SK-N-SH treated with all-trans-retinoic acid at 6 μM for 48 hours (cell line): ENCODE data around the gene NOSIP.

Source experiments
- ATAC-seq: fragments of 200-7000 bp; cut with Tn5 transposase; 3 replicates; pipeline ENCODE4 v1.9.1; 2020; ENCODE audit warnings: mild to moderate bottlenecking, moderate library complexity
- ARNTL ChIP-seq: fragments of 450-650 bp; formaldehyde crosslinking; IDR thresholded peaks from 2 replicates; pipeline ENCODE4 v1.5.0; 2020; ENCODE audit warnings: low read depth, mild to moderate bottlenecking, moderate library complexity, borderline replicate concordance
- CSDC2 ChIP-seq: fragments of 250-450 bp; sonication (Bioruptor Pico); IDR thresholded peaks from 2 replicates; pipeline ENCODE4 v1.5.0; 2020; ENCODE audit warnings: mild to moderate bottlenecking, moderate library complexity
- GLIS3 ChIP-seq: fragments of 250-450 bp; sonication (Bioruptor Pico); IDR thresholded peaks from 2 replicates; pipeline ENCODE4 v1.5.0; 2020; ENCODE audit warnings: mild to moderate bottlenecking, moderate library complexity
- ISL1 ChIP-seq: fragments of 250-450 bp; sonication (Bioruptor Pico); IDR thresholded peaks from 2 replicates; pipeline ENCODE4 v2.1.2; 2022; ENCODE audit warnings: mild to moderate bottlenecking, moderate library complexity
- RARB ChIP-seq: fragments of 250-450 bp; sonication (Bioruptor Pico); IDR thresholded peaks from 2 replicates; pipeline ENCODE4 v1.8.0; 2021; ENCODE audit warnings: mild to moderate bottlenecking, moderate library complexity
- SNAI2 ChIP-seq: fragments of 250-450 bp; sonication (Bioruptor Pico); IDR thresholded peaks from 2 replicates; pipeline ENCODE4 v1.5.0; 2020; ENCODE audit warnings: mild to moderate bottlenecking, moderate library complexity
- TCF4 ChIP-seq: fragments of 250-450 bp; sonication (Bioruptor Pico); IDR thresholded peaks from 2 replicates; pipeline ENCODE4 v1.8.0; 2021; ENCODE audit warnings: mild to moderate bottlenecking, moderate library complexity, borderline replicate concordance
- TOX ChIP-seq: fragments of 250-450 bp; sonication (Bioruptor Pico); IDR thresholded peaks from 2 replicates; pipeline ENCODE4 v1.8.0; 2021; ENCODE audit warnings: mild to moderate bottlenecking, moderate library complexity, borderline replicate concordance
- ZFP3 ChIP-seq: fragments of 250-450 bp; sonication (Bioruptor Pico); IDR thresholded peaks from 2 replicates; pipeline ENCODE4 v1.5.0; 2020; ENCODE audit warnings: mild to moderate bottlenecking, moderate library complexity
- ZFP30 ChIP-seq: fragments of 450-650 bp; formaldehyde crosslinking; IDR thresholded peaks from 2 replicates; pipeline ENCODE4 v1.5.0; 2022; ENCODE audit warnings: mild to moderate bottlenecking, moderate library complexity
- ZNF565 ChIP-seq: fragments of 450-650 bp; formaldehyde crosslinking; conservative IDR thresholded peaks from 2 replicates; pipeline ENCODE4 v1.5.0; 2020; ENCODE audit warnings: low read depth, mild to moderate bottlenecking, moderate library complexity
- ZNF70 ChIP-seq: fragments of 450-650 bp; formaldehyde crosslinking; IDR thresholded peaks from 2 replicates; pipeline ENCODE4 v1.5.0; 2020; ENCODE audit warnings: mild to moderate bottlenecking, moderate library complexity
- ZNF8 ChIP-seq: fragments of 450-650 bp; formaldehyde crosslinking; IDR thresholded peaks from 2 replicates; pipeline ENCODE4 v1.5.0; 2020; ENCODE audit warnings: mild to moderate bottlenecking, moderate library complexity
- TF ChIP-seq, protein P1 (sequence below): fragments of 250-450 bp; sonication (Bioruptor Pico); IDR thresholded peaks from 2 replicates; pipeline ENCODE4 v1.8.0; 2021; ENCODE audit warnings: low read depth, mild to moderate bottlenecking, moderate library complexity, borderline replicate concordance
- TF ChIP-seq, protein P2 (sequence below): fragments of 250-450 bp; sonication (Bioruptor Pico); IDR thresholded peaks from 2 replicates; pipeline ENCODE4 v1.5.1; 2020; ENCODE audit warnings: low read depth, mild to moderate bottlenecking, moderate library complexity
- TF ChIP-seq, protein P3 (sequence below): fragments of 250-450 bp; sonication (Bioruptor Pico); IDR thresholded peaks from 2 replicates; pipeline ENCODE4 v1.5.0; 2020; ENCODE audit warnings: mild to moderate bottlenecking, moderate library complexity
- TF ChIP-seq, protein P4 (sequence below): fragments of 250-450 bp; sonication (Bioruptor Pico); IDR thresholded peaks from 2 replicates; pipeline ENCODE4 v1.5.1; 2021; ENCODE audit warnings: mild to moderate bottlenecking, moderate library complexity

Gene NOSIP

DNA sequence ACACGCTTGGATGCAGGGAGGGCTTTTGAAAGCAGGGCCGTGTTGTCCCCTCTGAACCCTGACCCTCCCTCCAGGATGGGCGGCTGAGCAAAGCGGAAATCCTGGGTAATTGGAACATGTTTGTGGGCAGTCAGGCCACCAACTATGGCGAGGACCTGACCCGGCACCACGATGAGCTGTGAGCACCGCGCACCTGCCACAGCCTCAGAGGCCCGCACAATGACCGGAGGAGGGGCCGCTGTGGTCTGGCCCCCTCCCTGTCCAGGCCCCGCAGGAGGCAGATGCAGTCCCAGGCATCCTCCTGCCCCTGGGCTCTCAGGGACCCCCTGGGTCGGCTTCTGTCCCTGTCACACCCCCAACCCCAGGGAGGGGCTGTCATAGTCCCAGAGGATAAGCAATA, 37.3 kb downstream of the NOSIP start:
- no peak for ATAC-seq
- TF ChIP-seq TCF4 (CRISPR knock-in tag) (no peak), CSDC2 (CRISPR knock-in tag) (no peak), ZFP3 (CRISPR knock-in tag) (no peak), RARB (no peak), ARNTL (CRISPR knock-in tag) (no peak), ISL1 (CRISPR knock-in tag) (no peak)
- TF ChIP-seq, protein P1, sequence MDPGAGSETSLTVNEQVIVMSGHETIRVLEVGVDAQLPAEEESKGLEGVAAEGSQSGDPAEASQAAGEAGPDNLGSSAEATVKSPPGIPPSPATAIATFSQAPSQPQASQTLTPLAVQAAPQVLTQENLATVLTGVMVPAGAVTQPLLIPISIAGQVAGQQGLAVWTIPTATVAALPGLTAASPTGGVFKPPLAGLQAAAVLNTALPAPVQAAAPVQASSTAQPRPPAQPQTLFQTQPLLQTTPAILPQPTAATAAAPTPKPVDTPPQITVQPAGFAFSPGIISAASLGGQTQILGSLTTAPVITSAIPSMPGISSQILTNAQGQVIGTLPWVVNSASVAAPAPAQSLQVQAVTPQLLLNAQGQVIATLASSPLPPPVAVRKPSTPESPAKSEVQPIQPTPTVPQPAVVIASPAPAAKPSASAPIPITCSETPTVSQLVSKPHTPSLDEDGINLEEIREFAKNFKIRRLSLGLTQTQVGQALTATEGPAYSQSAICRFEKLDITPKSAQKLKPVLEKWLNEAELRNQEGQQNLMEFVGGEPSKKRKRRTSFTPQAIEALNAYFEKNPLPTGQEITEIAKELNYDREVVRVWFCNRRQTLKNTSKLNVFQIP (CRISPR knock-in tag), result no peak

DNA sequence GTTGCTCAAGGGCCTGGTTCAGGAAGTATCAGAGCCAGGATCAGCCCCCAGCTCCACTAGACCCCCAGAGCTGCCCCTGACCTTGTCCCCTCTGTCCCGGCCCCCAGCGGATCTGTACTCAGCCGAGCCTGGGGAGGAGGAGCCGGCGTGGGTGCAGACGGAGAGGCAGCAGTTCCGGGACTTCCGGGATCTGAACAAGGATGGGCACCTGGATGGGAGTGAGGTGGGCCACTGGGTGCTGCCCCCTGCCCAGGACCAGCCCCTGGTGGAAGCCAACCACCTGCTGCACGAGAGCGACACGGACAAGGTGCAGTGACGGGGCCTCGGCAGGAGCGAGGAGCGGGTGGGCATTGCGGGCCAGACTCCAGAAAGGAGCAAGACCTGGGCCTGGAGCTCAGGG, 37.9 kb downstream of the NOSIP start:
- no peak for ATAC-seq
- TF ChIP-seq ZFP30 (CRISPR knock-in tag) (no peak), ISL1 (CRISPR knock-in tag) (no peak), ZNF70 (CRISPR knock-in tag) (no peak), SNAI2 (no peak), GLIS3 (CRISPR knock-in tag) (no peak), ZFP3 (CRISPR knock-in tag) (no peak)
- TF ChIP-seq, protein P2, sequence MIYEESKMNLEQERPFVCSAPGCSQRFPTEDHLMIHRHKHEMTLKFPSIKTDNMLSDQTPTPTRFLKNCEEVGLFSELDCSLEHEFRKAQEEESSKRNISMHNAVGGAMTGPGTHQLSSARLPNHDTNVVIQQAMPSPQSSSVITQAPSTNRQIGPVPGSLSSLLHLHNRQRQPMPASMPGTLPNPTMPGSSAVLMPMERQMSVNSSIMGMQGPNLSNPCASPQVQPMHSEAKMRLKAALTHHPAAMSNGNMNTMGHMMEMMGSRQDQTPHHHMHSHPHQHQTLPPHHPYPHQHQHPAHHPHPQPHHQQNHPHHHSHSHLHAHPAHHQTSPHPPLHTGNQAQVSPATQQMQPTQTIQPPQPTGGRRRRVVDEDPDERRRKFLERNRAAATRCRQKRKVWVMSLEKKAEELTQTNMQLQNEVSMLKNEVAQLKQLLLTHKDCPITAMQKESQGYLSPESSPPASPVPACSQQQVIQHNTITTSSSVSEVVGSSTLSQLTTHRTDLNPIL (CRISPR knock-in tag), result no peak
- TF ChIP-seq, protein P3, sequence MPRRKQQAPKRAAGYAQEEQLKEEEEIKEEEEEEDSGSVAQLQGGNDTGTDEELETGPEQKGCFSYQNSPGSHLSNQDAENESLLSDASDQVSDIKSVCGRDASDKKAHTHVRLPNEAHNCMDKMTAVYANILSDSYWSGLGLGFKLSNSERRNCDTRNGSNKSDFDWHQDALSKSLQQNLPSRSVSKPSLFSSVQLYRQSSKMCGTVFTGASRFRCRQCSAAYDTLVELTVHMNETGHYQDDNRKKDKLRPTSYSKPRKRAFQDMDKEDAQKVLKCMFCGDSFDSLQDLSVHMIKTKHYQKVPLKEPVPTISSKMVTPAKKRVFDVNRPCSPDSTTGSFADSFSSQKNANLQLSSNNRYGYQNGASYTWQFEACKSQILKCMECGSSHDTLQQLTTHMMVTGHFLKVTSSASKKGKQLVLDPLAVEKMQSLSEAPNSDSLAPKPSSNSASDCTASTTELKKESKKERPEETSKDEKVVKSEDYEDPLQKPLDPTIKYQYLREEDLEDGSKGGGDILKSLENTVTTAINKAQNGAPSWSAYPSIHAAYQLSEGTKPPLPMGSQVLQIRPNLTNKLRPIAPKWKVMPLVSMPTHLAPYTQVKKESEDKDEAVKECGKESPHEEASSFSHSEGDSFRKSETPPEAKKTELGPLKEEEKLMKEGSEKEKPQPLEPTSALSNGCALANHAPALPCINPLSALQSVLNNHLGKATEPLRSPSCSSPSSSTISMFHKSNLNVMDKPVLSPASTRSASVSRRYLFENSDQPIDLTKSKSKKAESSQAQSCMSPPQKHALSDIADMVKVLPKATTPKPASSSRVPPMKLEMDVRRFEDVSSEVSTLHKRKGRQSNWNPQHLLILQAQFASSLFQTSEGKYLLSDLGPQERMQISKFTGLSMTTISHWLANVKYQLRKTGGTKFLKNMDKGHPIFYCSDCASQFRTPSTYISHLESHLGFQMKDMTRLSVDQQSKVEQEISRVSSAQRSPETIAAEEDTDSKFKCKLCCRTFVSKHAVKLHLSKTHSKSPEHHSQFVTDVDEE, result no peak

DNA sequence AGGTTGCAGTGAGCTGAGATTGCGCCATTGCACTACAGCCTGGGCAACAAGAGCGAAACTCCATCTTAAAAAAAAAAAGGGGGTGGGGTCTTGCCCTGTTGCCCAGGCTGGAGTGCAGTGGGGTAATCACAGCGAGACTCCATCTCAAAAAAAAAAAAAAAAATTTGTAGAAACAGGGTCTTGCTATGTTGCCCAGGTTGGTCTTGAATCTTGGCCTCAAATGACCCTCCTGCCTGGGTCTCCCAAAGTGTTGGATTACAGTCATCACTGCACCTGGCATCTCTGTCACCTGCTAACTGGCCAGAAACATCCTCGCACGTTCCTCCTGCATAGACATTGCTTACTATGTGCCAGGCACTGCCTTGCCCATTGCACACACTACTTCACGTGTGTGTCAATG, 38.4 kb downstream of the NOSIP start:
- ATAC-seq, result no peak
- TF ChIP-seq TOX, result no peak
- TF ChIP-seq, protein P1 (CRISPR knock-in tag), result no peak
- TF ChIP-seq, protein P2 (CRISPR knock-in tag), result no peak
- TF ChIP-seq RARB, result no peak
- no peak for TF ChIP-seq ZFP30 (CRISPR knock-in tag)
- no peak for TF ChIP-seq ZNF70 (CRISPR knock-in tag)
- no peak for TF ChIP-seq ISL1 (CRISPR knock-in tag)
- no peak for TF ChIP-seq ZFP3 (CRISPR knock-in tag)
- no peak for TF ChIP-seq CSDC2 (CRISPR knock-in tag)
- TF ChIP-seq, protein P4, sequence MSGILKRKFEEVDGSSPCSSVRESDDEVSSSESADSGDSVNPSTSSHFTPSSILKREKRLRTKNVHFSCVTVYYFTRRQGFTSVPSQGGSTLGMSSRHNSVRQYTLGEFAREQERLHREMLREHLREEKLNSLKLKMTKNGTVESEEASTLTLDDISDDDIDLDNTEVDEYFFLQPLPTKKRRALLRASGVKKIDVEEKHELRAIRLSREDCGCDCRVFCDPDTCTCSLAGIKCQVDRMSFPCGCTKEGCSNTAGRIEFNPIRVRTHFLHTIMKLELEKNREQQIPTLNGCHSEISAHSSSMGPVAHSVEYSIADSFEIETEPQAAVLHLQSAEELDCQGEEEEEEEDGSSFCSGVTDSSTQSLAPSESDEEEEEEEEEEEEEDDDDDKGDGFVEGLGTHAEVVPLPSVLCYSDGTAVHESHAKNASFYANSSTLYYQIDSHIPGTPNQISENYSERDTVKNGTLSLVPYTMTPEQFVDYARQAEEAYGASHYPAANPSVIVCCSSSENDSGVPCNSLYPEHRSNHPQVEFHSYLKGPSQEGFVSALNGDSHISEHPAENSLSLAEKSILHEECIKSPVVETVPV (CRISPR knock-in tag), result no peak
- TF ChIP-seq, protein P3, result no peak
- TF ChIP-seq ZNF8, result no peak
- no peak for TF ChIP-seq ZNF565 (CRISPR knock-in tag)
